Cortex of kidney (tissue), 1 donor: ENCODE data around the gene TEAD1.

Source experiments
- DNase-seq: peaks from one replicate; lab custom pipeline; 2025; lab: John Stamatoyannopoulos, UW

TEAD1 gene

DNA sequence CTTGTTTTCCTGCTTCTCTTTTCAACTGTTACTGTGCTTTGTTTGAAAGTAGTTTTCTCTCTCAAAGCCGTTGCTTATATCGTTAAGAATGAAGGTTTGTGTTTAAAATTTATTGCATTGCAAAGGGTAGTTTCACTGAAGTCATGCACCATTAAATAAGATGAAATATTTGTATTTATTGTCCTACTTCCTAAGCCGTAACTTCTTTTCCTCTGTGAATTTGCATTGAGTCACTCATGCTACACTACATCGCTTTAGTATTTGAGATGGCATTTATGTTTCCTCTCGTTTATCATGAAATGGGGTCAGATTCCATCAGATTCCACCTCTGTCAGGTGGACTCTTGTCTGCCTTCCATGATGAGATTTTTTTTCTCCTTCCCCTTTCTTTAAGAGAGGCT lies 269.1 kb downstream of the TEAD1 start:
- no peak for DNase-seq

GRCh38 chr11:12944889-12945288 lies 270.7 kb downstream of the TEAD1 start:
- no peak for DNase-seq

DNA sequence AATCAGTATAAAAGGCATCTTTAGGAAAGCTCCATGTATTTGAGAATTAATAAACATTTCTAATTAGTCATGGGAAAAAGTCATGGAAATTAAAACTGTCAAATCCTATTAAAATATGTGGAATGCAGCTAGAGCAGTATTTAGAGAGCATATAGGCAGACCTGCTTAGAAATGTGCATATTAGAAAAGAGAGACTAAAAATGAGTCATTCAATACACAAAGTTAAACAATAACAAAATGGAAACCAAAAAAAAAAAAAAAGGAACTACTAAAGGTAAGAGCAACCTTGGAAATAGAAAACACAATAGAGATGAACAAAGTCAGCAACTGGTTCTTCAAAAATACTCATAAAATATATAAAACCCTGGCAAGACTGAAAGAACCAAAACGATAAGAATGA lies 275.2 kb downstream of the TEAD1 start:
- no peak for DNase-seq

GRCh38 chr11:12950670-12951069 lies 276.4 kb downstream of the TEAD1 start:
- DNase-seq = no peak

DNA sequence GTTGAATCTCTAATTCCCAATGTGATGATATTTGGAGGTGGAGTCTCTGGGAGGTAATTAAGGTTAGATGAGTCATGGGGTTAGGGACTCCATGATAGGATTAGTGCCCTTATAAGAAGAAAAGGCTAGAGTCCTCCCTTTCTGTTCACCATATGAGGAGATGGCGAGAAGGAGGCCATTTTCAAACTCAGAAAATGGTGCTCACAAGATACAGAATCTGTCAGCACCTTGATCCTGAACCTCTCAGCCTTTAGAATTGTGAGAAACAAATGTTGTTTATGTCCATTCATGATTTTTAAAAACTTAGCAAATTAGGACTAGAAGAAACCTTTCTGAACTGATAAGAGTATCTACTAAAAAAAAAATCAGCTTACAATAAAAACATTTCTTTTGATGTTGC lies 277.2 kb downstream of the TEAD1 start:
- DNase-seq = no peak

DNA sequence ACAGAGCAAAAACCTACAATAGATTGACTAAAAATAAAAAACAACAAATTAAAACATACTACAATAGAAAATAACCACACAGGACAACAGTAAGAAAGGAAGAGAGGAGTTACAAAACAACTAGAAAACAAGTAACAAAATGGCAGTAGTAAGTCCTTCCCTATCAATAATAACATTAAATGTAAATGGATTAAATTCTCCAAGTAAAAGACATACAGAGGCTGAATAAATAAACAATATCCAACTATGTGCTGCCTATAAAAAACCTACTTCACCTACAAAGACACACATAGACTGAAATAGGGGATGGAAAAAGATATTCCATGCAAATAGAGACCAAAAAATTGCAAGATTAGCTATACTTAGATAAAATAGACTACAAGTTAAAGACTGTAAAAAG lies 277.9 kb downstream of the TEAD1 start:
- DNase-seq = no peak

GRCh38 chr11:12958986-12959385 lies 284.8 kb downstream of the TEAD1 start:
- DNase-seq = no peak

DNA sequence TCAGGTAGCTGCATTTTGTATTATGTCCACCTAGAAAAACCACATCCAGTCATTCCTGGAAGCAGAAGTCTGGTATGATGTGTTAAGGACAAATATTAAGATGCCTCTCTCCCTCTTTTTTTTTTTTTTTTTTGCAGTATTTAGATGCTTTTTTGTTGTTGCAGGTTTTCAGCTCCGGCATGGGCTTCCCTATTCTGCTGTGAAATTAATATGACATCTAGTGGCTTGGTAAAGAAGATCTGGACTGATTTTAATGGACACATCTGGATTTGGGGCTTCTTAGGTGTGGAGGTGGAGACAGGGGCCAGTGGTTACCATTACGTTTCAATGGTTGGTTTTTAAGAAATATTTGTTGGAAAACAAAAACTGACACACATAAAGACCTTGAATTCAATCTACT lies 287.4 kb downstream of the TEAD1 start:
- no peak for DNase-seq

GRCh38 chr11:12962306-12962705 lies 288.1 kb downstream of the TEAD1 start:
- no peak for DNase-seq

GRCh38 chr11:12963051-12963450 lies 288.8 kb downstream of the TEAD1 start:
- DNase-seq = no peak

DNA sequence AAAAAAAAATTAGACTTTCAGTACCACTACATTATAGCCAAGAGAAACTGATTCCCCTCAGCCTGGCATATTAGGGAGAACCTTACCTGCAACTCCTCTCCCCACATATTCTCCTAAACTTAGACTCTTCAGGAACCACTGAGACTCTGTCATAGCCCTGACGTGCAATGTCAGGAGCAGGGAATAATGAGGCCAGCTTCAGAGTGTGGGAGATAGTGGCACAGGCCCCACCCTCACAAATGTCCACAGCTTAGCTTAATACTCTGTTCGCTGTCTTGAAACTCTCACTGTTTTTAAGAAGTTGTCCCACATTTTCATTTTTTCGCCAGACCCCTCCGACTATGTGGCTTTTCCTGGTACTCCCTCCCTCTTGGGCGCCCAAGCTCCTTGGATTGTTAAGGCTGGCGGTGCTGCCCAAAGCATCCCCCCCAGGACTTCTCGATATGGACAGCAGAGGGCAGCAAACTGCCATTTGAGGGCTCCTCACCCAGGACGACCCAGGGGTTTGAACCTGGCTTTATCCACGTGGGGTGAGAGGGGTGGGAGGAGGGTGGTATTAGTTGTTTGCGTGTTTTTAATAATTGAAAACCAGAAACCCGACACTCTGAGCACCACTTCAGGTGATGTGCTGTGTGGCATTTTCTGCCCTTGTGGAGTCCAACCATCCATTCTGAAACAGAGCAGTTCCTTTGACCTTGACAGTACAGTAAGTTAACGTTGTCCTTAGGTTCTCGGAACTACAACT lies 289.7 kb downstream of the TEAD1 start:
- no peak for DNase-seq

GRCh38 chr11:12964650-12965049 lies 290.4 kb downstream of the TEAD1 start:
- no peak for DNase-seq

DNA sequence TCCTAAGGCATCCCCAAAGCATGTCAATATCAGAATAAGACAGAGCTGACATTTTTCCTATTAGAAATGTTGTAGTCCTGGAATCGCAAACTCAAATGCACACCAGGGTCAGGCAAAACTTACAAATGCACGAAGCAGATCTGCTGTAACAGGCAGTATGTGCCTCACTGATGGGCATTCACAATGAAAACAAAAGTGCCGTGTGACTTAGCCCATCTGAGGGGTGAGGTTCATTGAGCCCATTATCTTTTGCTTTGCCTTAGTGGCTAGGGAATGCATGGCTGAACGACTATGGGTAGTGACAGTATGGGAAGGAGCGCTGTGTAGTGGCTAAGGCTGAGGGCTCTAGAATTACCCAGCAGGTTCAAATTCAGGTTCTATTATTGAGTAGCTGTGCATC lies 291.8 kb downstream of the TEAD1 start:
- no peak for DNase-seq

DNA sequence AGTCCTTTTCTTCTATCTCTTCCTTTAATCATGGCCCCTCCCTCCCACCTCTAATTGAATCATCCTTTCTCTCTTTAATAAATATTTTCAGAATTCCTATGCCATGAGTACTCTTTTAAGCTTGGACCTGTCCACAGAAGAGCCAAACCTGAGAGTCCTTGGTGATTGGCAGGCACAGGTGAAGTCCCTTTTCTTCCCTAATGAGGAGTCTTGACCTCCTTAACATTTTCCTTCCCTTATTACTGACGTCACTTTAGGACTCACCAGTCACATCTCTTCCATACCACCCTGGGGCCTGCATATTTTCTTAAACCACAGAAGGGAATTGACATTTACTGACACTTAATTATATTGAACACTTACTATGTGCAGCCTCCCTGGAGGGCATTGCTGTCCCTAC lies 293.9 kb downstream of the TEAD1 start:
- no peak for DNase-seq

GRCh38 chr11:12968826-12969225 lies 294.6 kb downstream of the TEAD1 start:
- no peak for DNase-seq

DNA sequence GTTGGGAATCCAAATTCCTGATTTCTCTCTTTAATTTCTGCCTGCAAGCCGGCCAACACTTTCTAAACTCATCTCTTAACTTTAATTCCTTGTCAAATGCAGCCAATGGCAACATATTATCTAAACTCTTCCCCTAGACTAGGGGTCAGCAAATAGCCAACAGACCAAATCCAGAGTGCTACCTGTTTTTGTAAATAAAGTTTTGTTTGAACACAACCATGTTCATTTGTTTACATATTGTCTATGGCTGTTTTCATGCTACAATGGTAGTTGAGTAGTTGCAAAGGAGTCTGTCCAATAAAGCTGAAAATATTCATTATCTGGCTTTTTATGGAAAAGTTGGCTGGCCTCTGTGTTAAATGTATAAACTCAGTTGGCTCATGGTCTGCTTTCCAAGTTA lies 297.7 kb downstream of the TEAD1 start:
- no peak for DNase-seq

DNA sequence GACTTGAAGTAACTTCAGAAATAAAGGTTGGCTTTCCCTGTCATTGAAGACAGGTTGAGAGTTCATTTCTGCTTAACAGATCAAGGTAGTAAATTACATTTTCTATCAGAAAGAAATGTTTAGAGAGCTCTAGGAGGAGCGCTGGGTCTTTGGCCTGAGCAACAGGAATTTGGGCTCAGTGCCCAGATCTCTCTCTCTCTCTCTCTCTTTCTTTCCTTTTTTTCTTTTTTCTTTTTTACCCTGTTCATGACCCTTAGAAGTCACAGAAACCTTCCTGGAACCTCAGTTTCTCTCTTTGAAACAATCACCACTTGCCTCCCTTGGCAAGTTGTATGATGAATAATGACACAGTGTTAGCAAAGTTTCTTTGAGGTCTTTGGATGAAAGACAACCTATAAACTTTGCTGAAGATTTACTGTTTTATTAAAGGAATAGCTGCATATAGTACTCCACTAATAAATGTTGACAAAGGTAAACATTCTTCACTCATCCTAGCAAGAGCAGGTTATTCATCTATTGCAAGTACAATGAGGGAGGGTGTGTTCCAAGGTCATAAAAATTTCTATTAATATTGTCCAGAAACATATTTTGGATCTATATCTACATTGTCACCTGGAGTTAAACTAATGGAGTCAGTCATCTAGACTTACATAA lies 299.4 kb downstream of the TEAD1 start:
- DNase-seq = no peak

DNA sequence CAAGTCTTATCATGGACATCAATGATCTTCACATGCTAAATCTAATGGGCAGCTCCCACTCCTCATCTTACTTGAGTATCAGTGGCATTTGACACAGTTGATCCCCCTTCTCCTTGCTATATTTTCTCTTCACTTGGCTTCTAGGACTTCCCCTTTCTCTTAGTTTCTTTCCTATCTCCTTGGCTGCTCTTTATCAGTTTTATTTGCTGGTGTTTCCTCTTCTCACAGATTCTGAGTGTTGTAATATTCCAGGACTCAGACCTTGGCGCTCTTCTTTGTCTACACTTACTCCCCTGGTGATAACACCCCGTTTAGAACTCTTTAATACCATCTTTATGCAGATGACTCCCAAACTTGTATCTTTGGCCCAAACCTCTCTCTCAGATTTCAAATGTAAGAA lies 301.0 kb downstream of the TEAD1 start:
- no peak for DNase-seq

DNA sequence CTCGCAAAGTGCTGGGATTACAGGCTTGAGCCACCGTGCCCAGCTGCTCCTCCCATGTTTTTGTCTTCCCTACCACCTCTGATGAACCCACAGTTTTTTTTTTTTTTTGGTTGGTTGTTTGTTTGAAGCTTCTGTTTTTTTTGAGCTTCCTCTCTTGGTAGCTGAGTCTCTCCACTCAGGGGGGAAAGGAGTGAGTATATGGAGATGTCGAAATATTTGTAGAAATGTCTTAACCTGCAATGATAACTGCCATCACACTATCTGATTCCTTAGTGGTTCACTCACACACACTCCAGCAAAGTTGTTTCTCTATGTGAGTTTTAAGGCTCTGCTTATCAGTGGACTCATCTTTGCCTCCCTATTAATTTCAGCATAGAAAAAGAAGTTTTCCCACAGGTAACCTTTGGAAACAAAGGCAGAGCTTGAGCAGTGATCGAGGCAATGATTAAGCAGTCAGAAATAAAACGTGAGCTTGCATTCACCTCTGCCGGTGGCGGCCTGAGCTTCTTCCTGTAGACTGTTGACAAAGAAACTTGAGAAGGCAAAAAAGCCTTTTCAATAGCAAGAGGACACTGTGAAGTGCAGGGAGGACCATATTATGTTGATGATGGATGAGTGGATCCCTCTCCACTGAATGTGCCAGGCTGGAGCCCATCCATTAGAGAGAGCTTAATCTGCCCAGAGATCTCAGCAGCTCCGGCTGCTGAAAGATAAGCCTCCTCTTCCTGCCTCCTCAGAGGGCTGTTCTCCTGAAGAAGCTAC lies 305.9 kb downstream of the TEAD1 start:
- DNase-seq = no peak

- no peak for DNase-seq
Measured at GRCh38 chr11:12981676-12982522, 307.7 kb downstream of the TEAD1 start.

DNA sequence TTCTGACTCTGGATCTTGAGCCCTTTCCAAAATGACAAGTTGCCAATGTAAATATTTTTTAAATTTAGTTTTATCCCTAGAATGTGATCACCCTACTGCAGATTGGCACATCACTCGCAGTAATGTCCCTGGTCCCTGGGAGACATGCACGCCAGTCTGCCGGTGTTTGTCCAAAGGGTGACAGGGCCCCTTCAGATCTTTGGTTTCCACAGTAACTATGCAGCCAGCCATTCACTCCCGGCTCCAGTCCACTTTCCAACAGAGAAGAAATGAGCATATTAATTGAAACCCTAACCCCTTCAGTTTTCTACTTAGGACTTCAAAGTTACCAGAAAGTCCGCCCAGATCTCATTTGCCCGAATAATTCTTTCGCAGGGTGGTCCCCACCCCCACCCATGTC lies 309.1 kb downstream of the TEAD1 start:
- no peak for DNase-seq

- DNase-seq = no peak
Measured at GRCh38 chr11:12986194-12986898, 312.1 kb downstream of the TEAD1 start.
